ENCODE data around the gene NWD2.

GRCh38 chr4:37487668-37488067 is 243.1 kb downstream of the NWD2 start:
- TF ChIP-seq SIN3A (IDR thresholded peaks at IDR 0.05; ENCODE audit: borderline replicate concordance, insufficient read depth, low read length) (no peak), POLR2AphosphoS5 (IDR thresholded peaks at IDR 0.05; ENCODE audit: low read depth, low read length) (no peak), REST (IDR thresholded peaks at IDR 0.05; ENCODE audit: insufficient read depth in 1 of 2, low read depth in 2 of 2, low read length in 2 of 2) (no peak), TAF1 (IDR thresholded peaks at IDR 0.05; ENCODE audit: borderline replicate concordance, insufficient read depth, low read length) (no peak), FOXP2 (optimal IDR thresholded peaks at IDR 0.05; ENCODE audit: borderline replicate concordance, extremely low read depth, extremely low read length, insufficient read depth) (no peak)

Data from PFSK-1 (cell line).